Parathyroid adenoma (tissue), 2 donors: Measurements from ENCODE around the gene TXNDC16.

ENCODE experiments used
- H2AFZ ChIP-seq: fragments of 300-600 bp; sonication (generic); one replicate; pipeline ENCODE4 v1.7.0; 2017; ENCODE audit warnings: antibody characterized with exemption, mild to moderate bottlenecking
- H3K27ac ChIP-seq: fragments of 300-600 bp; sonication (generic); one replicate; pipeline ENCODE4 v1.7.0; 2017
- H3K27me3 ChIP-seq: fragments of 300-600 bp; sonication (generic); one replicate; pipeline ENCODE4 v1.7.0; 2017; ENCODE audit warnings: low read length; ENCODE audit not compliant: control insufficient read depth, insufficient read depth
- H3K36me3 ChIP-seq: fragments of 300-600 bp; sonication (generic); one replicate; pipeline ENCODE4 v1.7.0; 2017; ENCODE audit warnings: low read length; ENCODE audit not compliant: control insufficient read depth, insufficient read depth
- H3K4me1 ChIP-seq: fragments of 300-600 bp; sonication (generic); one replicate; pipeline ENCODE4 v1.7.0; 2017; ENCODE audit warnings: control low read depth
- H3K4me2 ChIP-seq: fragments of 300-600 bp; sonication (generic); one replicate; pipeline ENCODE4 v1.7.0; 2017; ENCODE audit warnings: low read length
- H3K4me3 ChIP-seq: fragments of 300-600 bp; sonication (generic); one replicate; pipeline ENCODE4 v1.7.0; 2017; ENCODE audit warnings: low read depth, low read length
- H3K79me2 ChIP-seq: fragments of 300-600 bp; sonication (generic); one replicate; pipeline ENCODE4 v1.7.0; 2017; ENCODE audit warnings: control low read depth
- H3K9ac ChIP-seq: fragments of 300-600 bp; sonication (generic); one replicate; pipeline ENCODE4 v1.7.0; 2017; ENCODE audit warnings: mild to moderate bottlenecking
- H3K9me3 ChIP-seq: fragments of 300-600 bp; sonication (generic); one replicate; pipeline ENCODE4 v1.7.0; 2017; ENCODE audit warnings: low read length; ENCODE audit not compliant: control insufficient read depth
- TF ChIP-seq, protein P1 (sequence below): fragments of 300-600 bp; sonication (generic); IDR thresholded peaks from one replicate; pipeline ENCODE4 v1.7.0; 2017; ENCODE audit warnings: antibody characterized with exemption, mild to moderate bottlenecking
- donor health status: primary hyperparathyroidism.

Gene TXNDC16

DNA sequence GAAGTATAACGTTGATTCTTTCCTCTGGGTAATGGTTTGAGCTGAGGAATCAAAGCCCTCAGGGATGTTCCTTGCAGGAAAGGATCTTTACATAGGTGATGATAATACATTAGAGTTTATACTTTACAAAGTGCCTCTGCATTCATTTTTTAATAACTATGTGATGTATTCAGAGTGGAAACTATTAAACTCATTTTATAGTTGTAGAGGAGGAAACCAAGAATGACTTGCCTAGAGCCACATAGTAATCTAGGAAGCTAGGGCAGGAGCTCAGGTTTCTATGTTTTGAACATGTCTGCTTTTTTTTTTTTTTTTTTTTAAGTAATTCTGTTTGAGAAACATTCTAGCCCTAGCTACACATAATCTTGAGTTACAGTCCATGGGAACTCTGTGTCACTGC is 117.3 kb downstream of the TXNDC16 start:
- H3K9me3 ChIP-seq, result no peaks in the 10 kb centered on the region
- H3K4me1 ChIP-seq, result no peaks in the 10 kb centered on the region
- H3K4me2 ChIP-seq, result no peak overlapping the region
- no peaks in the 10 kb centered on the region for H3K27me3 ChIP-seq
- no peak overlapping the region for H3K4me3 ChIP-seq
- H3K36me3 ChIP-seq, result no peaks in the 10 kb centered on the region
- H2AFZ ChIP-seq, result no peak overlapping the region
- no peak overlapping the region for H3K27ac ChIP-seq
- no peak overlapping the region for H3K9ac ChIP-seq
- TF ChIP-seq, protein P1, sequence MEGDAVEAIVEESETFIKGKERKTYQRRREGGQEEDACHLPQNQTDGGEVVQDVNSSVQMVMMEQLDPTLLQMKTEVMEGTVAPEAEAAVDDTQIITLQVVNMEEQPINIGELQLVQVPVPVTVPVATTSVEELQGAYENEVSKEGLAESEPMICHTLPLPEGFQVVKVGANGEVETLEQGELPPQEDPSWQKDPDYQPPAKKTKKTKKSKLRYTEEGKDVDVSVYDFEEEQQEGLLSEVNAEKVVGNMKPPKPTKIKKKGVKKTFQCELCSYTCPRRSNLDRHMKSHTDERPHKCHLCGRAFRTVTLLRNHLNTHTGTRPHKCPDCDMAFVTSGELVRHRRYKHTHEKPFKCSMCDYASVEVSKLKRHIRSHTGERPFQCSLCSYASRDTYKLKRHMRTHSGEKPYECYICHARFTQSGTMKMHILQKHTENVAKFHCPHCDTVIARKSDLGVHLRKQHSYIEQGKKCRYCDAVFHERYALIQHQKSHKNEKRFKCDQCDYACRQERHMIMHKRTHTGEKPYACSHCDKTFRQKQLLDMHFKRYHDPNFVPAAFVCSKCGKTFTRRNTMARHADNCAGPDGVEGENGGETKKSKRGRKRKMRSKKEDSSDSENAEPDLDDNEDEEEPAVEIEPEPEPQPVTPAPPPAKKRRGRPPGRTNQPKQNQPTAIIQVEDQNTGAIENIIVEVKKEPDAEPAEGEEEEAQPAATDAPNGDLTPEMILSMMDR, result no peak
- no peaks in the 10 kb centered on the region for H3K79me2 ChIP-seq

DNA sequence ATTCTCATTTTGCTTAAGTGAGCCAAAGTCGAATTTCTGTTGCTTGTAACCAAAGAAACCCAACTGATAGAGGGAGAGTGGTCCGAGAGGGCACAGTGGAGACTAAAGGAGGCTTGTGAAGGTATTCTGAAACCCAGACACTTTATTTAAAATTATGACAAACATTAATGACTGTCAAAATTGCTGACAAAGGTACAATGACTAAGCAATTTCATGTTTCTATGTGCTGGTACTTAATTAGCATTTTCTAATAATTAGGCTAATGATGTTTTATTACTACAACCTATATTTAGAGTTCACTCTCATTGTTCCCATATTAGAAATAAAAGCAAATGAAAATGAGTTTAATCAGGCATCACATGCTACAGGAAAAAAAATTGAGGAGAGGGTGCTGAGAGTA is 121.8 kb downstream of the TXNDC16 start:
- Histone ChIP-seq H3K79me2 (no peaks in the 10 kb centered on the region), H3K4me2 (no peak overlapping the region), H3K36me3 (no peaks in the 10 kb centered on the region), H3K4me1 (no peaks in the 10 kb centered on the region), H3K9me3 (no peaks in the 10 kb centered on the region), H3K4me3 (no peak overlapping the region), H3K27ac (no peak overlapping the region), H3K27me3 (no peaks in the 10 kb centered on the region), H3K9ac (no peak overlapping the region), H2AFZ (no peak overlapping the region)
- TF ChIP-seq, protein P1, result no peak

DNA sequence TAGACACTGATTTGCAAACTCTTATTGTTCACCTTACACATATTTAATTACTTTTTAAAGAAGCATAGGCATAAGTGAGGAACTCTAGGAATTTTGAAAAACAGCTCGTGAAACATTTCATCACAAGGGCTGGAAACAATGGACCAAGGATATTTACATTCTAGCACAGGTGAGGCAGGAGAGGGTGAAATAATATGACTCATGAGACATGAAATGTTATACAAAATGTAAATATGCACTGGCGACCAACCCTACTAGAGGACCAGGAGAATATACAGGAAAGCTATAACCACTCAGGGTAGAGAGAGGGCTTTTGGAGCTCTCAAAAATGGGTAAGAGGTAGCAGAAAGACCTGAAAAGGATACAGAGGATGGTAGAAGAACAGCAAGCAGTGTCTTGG is 122.9 kb downstream of the TXNDC16 start:
- Histone ChIP-seq H3K4me2 (no peak overlapping the region), H3K36me3 (no peaks in the 10 kb centered on the region), H3K79me2 (no peaks in the 10 kb centered on the region), H3K9ac (no peak overlapping the region), H2AFZ (no peak overlapping the region), H3K4me1 (no peaks in the 10 kb centered on the region), H3K27ac (no peak overlapping the region), H3K27me3 (no peaks in the 10 kb centered on the region), H3K4me3 (no peak overlapping the region), H3K9me3 (no peaks in the 10 kb centered on the region)
- TF ChIP-seq, protein P1, result no peak

DNA sequence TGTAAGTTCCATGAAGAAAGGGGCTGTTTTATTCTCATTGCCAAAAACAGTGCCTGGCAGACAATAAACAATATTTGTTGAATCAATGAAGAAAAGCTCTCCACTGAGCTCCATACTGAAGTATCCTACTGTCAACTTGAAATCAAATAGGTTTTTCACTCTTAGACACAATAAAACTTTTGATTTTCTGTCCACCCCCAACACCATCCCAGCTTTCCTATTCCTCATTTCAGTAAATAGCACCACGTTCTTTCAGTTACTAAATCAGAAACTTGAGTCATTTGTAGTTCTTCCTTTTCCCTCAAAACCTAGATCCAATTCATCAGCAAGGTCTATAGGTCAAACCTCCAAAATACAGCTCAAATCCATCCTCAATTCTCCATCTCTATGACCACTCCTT is 124.8 kb downstream of the TXNDC16 start:
- Histone ChIP-seq H3K4me1 (no peaks in the 10 kb centered on the region), H3K9ac (no peak overlapping the region), H3K79me2 (no peaks in the 10 kb centered on the region), H3K27me3 (no peaks in the 10 kb centered on the region), H3K27ac (no peak overlapping the region), H3K4me2 (no peak overlapping the region), H3K4me3 (no peak overlapping the region), H3K9me3 (no peaks in the 10 kb centered on the region), H3K36me3 (no peaks in the 10 kb centered on the region), H2AFZ (no peak overlapping the region)
- TF ChIP-seq, protein P1, result no peak

DNA sequence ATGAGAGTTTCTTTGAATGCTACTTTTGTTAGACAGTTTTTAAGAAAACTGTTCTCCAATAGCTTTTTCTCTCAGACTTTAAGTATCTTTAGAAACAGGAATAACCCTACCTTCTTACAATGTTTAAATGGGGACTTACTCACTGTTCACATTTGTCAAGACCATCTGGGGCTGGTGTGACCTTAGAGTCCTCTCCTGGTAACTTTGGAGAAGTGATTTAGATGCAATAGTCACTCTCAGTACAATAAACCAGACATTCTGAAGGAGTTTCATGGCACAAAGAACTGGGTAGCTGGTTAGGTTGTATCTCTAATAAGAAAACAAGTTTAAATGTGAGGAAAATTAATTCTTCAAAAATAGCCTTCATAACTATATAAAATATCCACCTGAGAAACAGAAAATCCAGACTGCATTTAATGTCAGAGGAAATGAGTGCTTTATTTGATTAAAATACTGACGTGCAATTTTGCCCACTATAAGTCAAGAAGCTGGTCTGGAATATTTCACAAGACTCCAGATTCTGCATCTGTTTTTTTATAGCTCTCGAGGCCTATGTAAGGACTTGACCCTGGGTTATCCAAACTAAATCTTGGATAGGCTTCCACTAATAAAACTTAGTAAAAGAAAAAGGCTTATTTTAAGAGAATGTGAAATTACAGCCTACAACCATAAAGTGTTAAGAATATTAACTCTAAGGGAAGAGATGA is 129.5 kb downstream of the TXNDC16 start:
- no peak overlapping the region for H3K4me3 ChIP-seq
- no peak overlapping the region for H3K27ac ChIP-seq
- no peak overlapping the region for H3K4me2 ChIP-seq
- no peak overlapping the region for H2AFZ ChIP-seq
- no peak overlapping the region for H3K9ac ChIP-seq
- no peaks in the 10 kb centered on the region for H3K4me1 ChIP-seq
- H3K36me3 ChIP-seq, result no peaks in the 10 kb centered on the region
- H3K79me2 ChIP-seq, result no peaks in the 10 kb centered on the region
- no peaks in the 10 kb centered on the region for H3K27me3 ChIP-seq
- no peaks in the 10 kb centered on the region for H3K9me3 ChIP-seq
- TF ChIP-seq, protein P1, result no peak
